GM19397 (cell line): ENCODE data around the gene RAPGEFL1.
"Not testable (repeated sequence)": the region's sequence is repeated elsewhere in the genome, so short reads cannot be mapped to it uniquely, and the experiment has no call there.

Experiments
- ATAC-seq: cut with Tn5 transposase; IDR thresholded peaks from one replicate; pipeline ENCODE4 v1.9.1; 2021; ENCODE audit warnings: mild to moderate bottlenecking, moderate library complexity; ENCODE audit not compliant: unreplicated experiment

RAPGEFL1 gene

GRCh38 chr17:40173778-40174135 is 3.5 kb upstream of the RAPGEFL1 start:
- no peak for ATAC-seq

GRCh38 chr17:40174514-40174913 is 2.8 kb upstream of the RAPGEFL1 start:
- no peak for ATAC-seq

- no peak for ATAC-seq
Measured at GRCh38 chr17:40175928-40176753, 1.1 kb upstream of the RAPGEFL1 start.

- ATAC-seq, result no peak
Measured at GRCh38 chr17:40176754-40177110, 538 bp upstream of the RAPGEFL1 start.

GRCh38 chr17:40178021-40178601 is 841 bp downstream of the RAPGEFL1 start:
- ATAC-seq, result no peak

- ATAC-seq, result no peak
Measured at GRCh38 chr17:40178660-40179059, 1.4 kb downstream of the RAPGEFL1 start.

GRCh38 chr17:40179923-40180659 is 2.8 kb downstream of the RAPGEFL1 start:
- ATAC-seq, result no peak

GRCh38 chr17:40180694-40181093 is 3.4 kb downstream of the RAPGEFL1 start:
- no peak for ATAC-seq

GRCh38 chr17:40181205-40181604 is 3.9 kb downstream of the RAPGEFL1 start:
- ATAC-seq, result no peak

- ATAC-seq, result no peak
Measured at GRCh38 chr17:40182606-40183005, 5.3 kb downstream of the RAPGEFL1 start.

GRCh38 chr17:40187238-40187637 is 10.0 kb downstream of the RAPGEFL1 start:
- ATAC-seq, result no peak

- ATAC-seq, result no peak
Measured at GRCh38 chr17:40188694-40189093, 11.4 kb downstream of the RAPGEFL1 start.

GRCh38 chr17:40190197-40191021 is 13.1 kb downstream of the RAPGEFL1 start:
- ATAC-seq, result no peak

- no peak for ATAC-seq
Measured at GRCh38 chr17:40191237-40192208, 14.3 kb downstream of the RAPGEFL1 start.

- no peak for ATAC-seq
Measured at GRCh38 chr17:40192961-40193360, 15.7 kb downstream of the RAPGEFL1 start.

- no peak for ATAC-seq
Measured at GRCh38 chr17:40194821-40195220, 17.6 kb downstream of the RAPGEFL1 start.

- ATAC-seq, result no peak
Measured at GRCh38 chr17:40197550-40197949, 20.3 kb downstream of the RAPGEFL1 start.

GRCh38 chr17:40197965-40198456 is 20.7 kb downstream of the RAPGEFL1 start:
- not testable (repeated sequence) for ATAC-seq

GRCh38 chr17:40198576-40198975 is 21.3 kb downstream of the RAPGEFL1 start:
- no peak for ATAC-seq

GRCh38 chr17:40203131-40203530 is 25.9 kb downstream of the RAPGEFL1 start:
- ATAC-seq, result no peak
